Neural cell (in vitro differentiated cells): ENCODE data around the gene ARHGAP10. TPM values are rescaled to one million over a fixed set of nuclear protein-coding genes. Genes with fewer than 3 reads are reported as not detected.

ENCODE experiments used
- H2AFZ ChIP-seq: fragments of 200-600, 300-800 bp; sonication (generic), shearing (Covaris generic); 2 replicates; pipeline ENCODE4 v1.6.0; 2014; ENCODE audit warnings: low read depth, mild to moderate bottlenecking, antibody characterized with exemption, low read length, moderate library complexity
- H3F3A ChIP-seq: fragments of 200-600 bp; shearing (Covaris generic); 2 replicates; pipeline ENCODE4 v1.6.1; 2016; ENCODE audit warnings: mild to moderate bottlenecking, moderate library complexity, mixed read lengths, antibody characterized with exemption, low read length; ENCODE audit not compliant: insufficient read depth, poor library complexity, severe bottlenecking
- H3K27ac ChIP-seq: fragments of 200-600, 300-800 bp; sonication (generic), shearing (Covaris generic); 2 replicates; pipeline ENCODE4 v1.5.1; 2014; ENCODE audit warnings: mild to moderate bottlenecking, low read length, moderate library complexity
- H3K27me3 ChIP-seq: fragments of 300-800, 200-600 bp; sonication (generic), shearing (Covaris generic); 2 replicates; pipeline ENCODE4 v1.6.0; 2014; ENCODE audit warnings: mild to moderate bottlenecking, low read depth, low read length, moderate library complexity; ENCODE audit not compliant: insufficient read depth
- H3K36me3 ChIP-seq: fragments of 300-800, 200-600 bp; sonication (generic), shearing (Covaris generic); 2 replicates; pipeline ENCODE4 v1.5.1; 2014; ENCODE audit warnings: mild to moderate bottlenecking, antibody characterized with exemption, low read length, moderate library complexity; ENCODE audit not compliant: insufficient read depth
- H3K4me2 ChIP-seq: fragments of 300-800, 200-600 bp; sonication (generic), shearing (Covaris generic); 2 replicates; pipeline ENCODE4 v1.6.0; 2014; ENCODE audit warnings: mild to moderate bottlenecking, low read length
- H3K4me3 ChIP-seq: fragments of 300-800, 200-600 bp; sonication (generic), shearing (Covaris generic); 2 replicates; pipeline ENCODE4 v1.5.1; 2014; ENCODE audit warnings: mild to moderate bottlenecking, low read length, moderate library complexity
- H3K79me2 ChIP-seq: fragments of 200-600 bp; shearing (Covaris generic); replicated peaks from 2 replicates; pipeline ENCODE4 v1.6.0; 2014; ENCODE audit warnings: mild to moderate bottlenecking, low read length, moderate library complexity; ENCODE audit not compliant: insufficient read depth
- H3K9ac ChIP-seq: fragments of 300-800, 200-600 bp; sonication (generic), shearing (Covaris generic); 2 replicates; pipeline ENCODE4 v1.6.1; 2016; ENCODE audit warnings: mild to moderate bottlenecking, low read length, mixed read lengths
- H3K9me2 ChIP-seq: fragments of 200-600 bp; shearing (Covaris generic); 2 replicates; pipeline ENCODE4 v1.6.1; 2016; ENCODE audit warnings: mild to moderate bottlenecking, low read length, mixed read lengths; ENCODE audit not compliant: insufficient read depth
- H3K9me3 ChIP-seq: fragments of 200-600, 300-800 bp; sonication (generic), shearing (Covaris generic); 2 replicates; pipeline ENCODE4 v1.6.1; 2016; ENCODE audit warnings: mild to moderate bottlenecking, mixed run types, low read length, moderate library complexity, mixed read lengths
- H4K20me1 ChIP-seq: fragments of 200-600 bp; shearing (Covaris generic); 2 replicates; pipeline ENCODE4 v1.6.1; 2016; ENCODE audit warnings: mild to moderate bottlenecking, mixed run types; ENCODE audit not compliant: insufficient read depth
- CTCF ChIP-seq: fragments of 450-650 bp; IDR thresholded peaks from 2 replicates; pipeline ENCODE4 v1.5.1; 2014; ENCODE audit warnings: antibody characterized with exemption, mild to moderate bottlenecking, moderate library complexity; ENCODE audit not compliant: poor library complexity, severe bottlenecking
- EP300 ChIP-seq: fragments of 450-650 bp; conservative IDR thresholded peaks from 2 replicates; pipeline ENCODE4 v1.6.1; 2014; ENCODE audit warnings: antibody characterized with exemption, mild to moderate bottlenecking, moderate library complexity; ENCODE audit not compliant: poor library complexity, severe bottlenecking
- EZH2 ChIP-seq: fragments of 200-600, 300-800 bp; shearing (Covaris generic), sonication (generic); IDR thresholded peaks from 2 replicates; pipeline ENCODE4 v1.6.1; 2014; ENCODE audit warnings: antibody characterized with exemption, low read length, borderline replicate concordance, mild to moderate bottlenecking; ENCODE audit not compliant: insufficient read depth, poor library complexity, severe bottlenecking
- MXI1 ChIP-seq: fragments of 450-650 bp; conservative IDR thresholded peaks from 2 replicates; pipeline ENCODE4 v1.6.1; 2014; ENCODE audit warnings: antibody characterized with exemption, mild to moderate bottlenecking; ENCODE audit not compliant: poor library complexity, severe bottlenecking
- POLR2AphosphoS5 ChIP-seq: IDR thresholded peaks from 2 replicates; pipeline ENCODE4 v1.6.1; 2012
- RAD21 ChIP-seq: fragments of 450-650 bp; conservative IDR thresholded peaks from 2 replicates; pipeline ENCODE4 v1.6.1; 2014; ENCODE audit warnings: antibody characterized with exemption, mild to moderate bottlenecking, moderate library complexity
- REST ChIP-seq: IDR thresholded peaks from 2 replicates; pipeline ENCODE4 v1.6.1; 2012; ENCODE audit warnings: borderline replicate concordance
- SMC3 ChIP-seq: fragments of 450-650 bp; conservative IDR thresholded peaks from 2 replicates; pipeline ENCODE4 v1.6.1; 2014; ENCODE audit warnings: antibody characterized with exemption, mild to moderate bottlenecking, moderate library complexity; ENCODE audit not compliant: poor library complexity
- TAF1 ChIP-seq: IDR thresholded peaks from 2 replicates; pipeline ENCODE4 v1.6.1; 2012; ENCODE audit warnings: low read depth
- polyA plus RNA-seq: library from polyadenylated mRNA; depleted of rRNA; stranded (reverse); fragments of >200 nt; gene quantifications from 2 replicates; pipeline ENCODE4 v1.2.3, GENCODE V29; 2014

The ARHGAP10 gene
- polyA plus RNA-seq, 1 donor from 2014 or later = 1.2 TPM

GRCh38 chr4:147944670-147945260 is 212.9 kb downstream of the ARHGAP10 start:
- H3K9ac ChIP-seq = no peak overlapping the region
- H3K27me3 ChIP-seq = no peaks in the 10 kb centered on the region
- no peaks in the 10 kb centered on the region for H4K20me1 ChIP-seq
- H3K4me2 ChIP-seq = no peak overlapping the region
- H3K36me3 ChIP-seq = no peaks in the 10 kb centered on the region
- no peak overlapping the region for H3K4me3 ChIP-seq
- no peaks in the 10 kb centered on the region for H3K9me2 ChIP-seq
- H3K27ac ChIP-seq = no peak overlapping the region
- no peak for TF ChIP-seq CTCF
- no peak for TF ChIP-seq EP300
- TF ChIP-seq TAF1 = no peak
- no peak for TF ChIP-seq RAD21
- no peak for TF ChIP-seq POLR2AphosphoS5
- no peak for TF ChIP-seq SMC3
- no peak for TF ChIP-seq REST
- no peak for TF ChIP-seq MXI1
- TF ChIP-seq EZH2 = no peak
- H3K9me3 ChIP-seq = no peaks in the 10 kb centered on the region
- no peaks in the 10 kb centered on the region for H3F3A ChIP-seq
- no peak overlapping the region for H2AFZ ChIP-seq
- no peaks in the 10 kb centered on the region for H3K79me2 ChIP-seq

- no peak overlapping the region for H3K4me2 ChIP-seq
- no peaks in the 10 kb centered on the region for H3K9me3 ChIP-seq
- no peaks in the 10 kb centered on the region for H4K20me1 ChIP-seq
- no peak overlapping the region for H2AFZ ChIP-seq
- no peaks in the 10 kb centered on the region for H3K9me2 ChIP-seq
- no peak overlapping the region for H3K9ac ChIP-seq
- H3K27me3 ChIP-seq = no peaks in the 10 kb centered on the region
- H3K4me3 ChIP-seq = no peak overlapping the region
- H3K27ac ChIP-seq = no peak overlapping the region
- no peaks in the 10 kb centered on the region for H3F3A ChIP-seq
- H3K79me2 ChIP-seq = no peaks in the 10 kb centered on the region
- H3K36me3 ChIP-seq = no peaks in the 10 kb centered on the region
- TF ChIP-seq SMC3 (no peak), TAF1 (no peak), EZH2 (no peak), MXI1 (no peak), REST (no peak), RAD21 (no peak), POLR2AphosphoS5 (no peak), CTCF (no peak), EP300 (no peak)
These were observed 216.4 kb downstream of the ARHGAP10 start for GRCh38 chr4:147948336-147948735.
